ENCODE results near the gene MLPH.
A peak's percentile ranks its signal among the peaks of the same experiment; 100 is the strongest.

Gene MLPH

DNA sequence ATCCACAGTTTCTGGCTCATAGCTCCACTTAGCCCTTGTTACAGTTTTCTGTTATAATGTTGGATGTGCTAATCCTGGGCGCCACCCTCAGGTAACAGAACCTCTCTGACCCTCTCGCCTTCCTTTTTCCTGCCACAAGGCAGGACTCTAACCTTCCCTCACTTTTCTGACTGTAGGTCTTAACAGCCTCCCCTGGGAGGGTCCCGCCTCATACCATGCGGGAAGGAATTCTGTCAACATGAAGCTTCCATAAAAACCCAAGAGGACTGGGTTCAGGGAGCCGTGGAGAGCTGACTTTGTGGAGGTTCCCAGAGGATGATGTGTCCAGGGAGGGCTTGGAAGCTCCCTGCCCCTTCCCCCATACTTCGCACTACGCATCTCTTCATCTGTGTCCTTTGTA, 115.4 kb downstream of the MLPH start:
- Mint-ChIP-seq H3K4me1 (peaks cover 66% of the 10 kb centered on the region), H3K27me3 (ENCODE audit: low read depth, poor library complexity) (peaks cover 24% of the 10 kb centered on the region), H3K27ac (peak overlapping the region; percentile 76), H3K9me3 (peaks cover 18% of the 10 kb centered on the region), H3K36me3 (ENCODE audit: low read depth) (no peaks in the 10 kb centered on the region), H3K4me3 (no peak overlapping the region)
- no peak for DNase-seq
- TF ChIP-seq, protein P1, sequence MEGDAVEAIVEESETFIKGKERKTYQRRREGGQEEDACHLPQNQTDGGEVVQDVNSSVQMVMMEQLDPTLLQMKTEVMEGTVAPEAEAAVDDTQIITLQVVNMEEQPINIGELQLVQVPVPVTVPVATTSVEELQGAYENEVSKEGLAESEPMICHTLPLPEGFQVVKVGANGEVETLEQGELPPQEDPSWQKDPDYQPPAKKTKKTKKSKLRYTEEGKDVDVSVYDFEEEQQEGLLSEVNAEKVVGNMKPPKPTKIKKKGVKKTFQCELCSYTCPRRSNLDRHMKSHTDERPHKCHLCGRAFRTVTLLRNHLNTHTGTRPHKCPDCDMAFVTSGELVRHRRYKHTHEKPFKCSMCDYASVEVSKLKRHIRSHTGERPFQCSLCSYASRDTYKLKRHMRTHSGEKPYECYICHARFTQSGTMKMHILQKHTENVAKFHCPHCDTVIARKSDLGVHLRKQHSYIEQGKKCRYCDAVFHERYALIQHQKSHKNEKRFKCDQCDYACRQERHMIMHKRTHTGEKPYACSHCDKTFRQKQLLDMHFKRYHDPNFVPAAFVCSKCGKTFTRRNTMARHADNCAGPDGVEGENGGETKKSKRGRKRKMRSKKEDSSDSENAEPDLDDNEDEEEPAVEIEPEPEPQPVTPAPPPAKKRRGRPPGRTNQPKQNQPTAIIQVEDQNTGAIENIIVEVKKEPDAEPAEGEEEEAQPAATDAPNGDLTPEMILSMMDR (IDR thresholded peaks at IDR 0.05): no peak

DNA sequence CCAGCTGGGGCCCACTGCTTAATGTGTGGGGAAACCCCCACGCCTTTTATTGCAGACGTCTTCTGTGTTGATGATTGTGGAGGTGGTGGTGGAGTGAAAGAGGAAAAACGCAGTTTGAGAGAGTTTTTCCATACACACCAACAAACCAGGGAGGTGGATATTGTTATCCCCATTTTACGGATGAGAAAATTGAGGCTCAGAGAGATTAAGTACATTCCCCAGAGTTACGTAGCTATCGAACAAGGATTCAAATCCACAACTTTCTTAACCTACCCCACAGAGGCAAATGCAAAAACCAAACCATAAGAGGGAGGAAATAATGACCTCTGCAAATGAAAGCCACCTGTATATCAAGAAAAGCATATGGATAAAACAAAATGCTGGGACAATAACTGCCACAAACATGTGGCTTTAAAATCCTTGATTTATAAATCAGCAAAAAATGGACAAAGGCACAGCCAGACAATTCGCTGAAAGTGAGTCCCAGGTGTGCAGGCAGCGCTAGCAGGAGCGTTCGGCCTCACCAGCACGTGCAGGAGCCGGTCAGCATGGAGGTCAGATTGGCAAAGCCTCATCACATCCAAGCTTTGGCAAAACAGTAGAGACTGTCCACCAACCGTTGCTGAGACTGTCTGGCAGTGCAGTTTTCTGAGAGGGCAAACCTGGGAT, 116.1 kb downstream of the MLPH start:
- Mint-ChIP-seq H3K4me3 (no peak overlapping the region), H3K36me3 (ENCODE audit: low read depth) (no peaks in the 10 kb centered on the region), H3K27ac (peak overlapping the region; percentile 76), H3K9me3 (peaks cover 26% of the 10 kb centered on the region), H3K27me3 (ENCODE audit: low read depth, poor library complexity) (peaks cover 22% of the 10 kb centered on the region), H3K4me1 (peaks cover 59% of the 10 kb centered on the region)
- TF ChIP-seq, protein P1 (IDR thresholded peaks at IDR 0.05): no peak
- DNase-seq: no peak

DNA sequence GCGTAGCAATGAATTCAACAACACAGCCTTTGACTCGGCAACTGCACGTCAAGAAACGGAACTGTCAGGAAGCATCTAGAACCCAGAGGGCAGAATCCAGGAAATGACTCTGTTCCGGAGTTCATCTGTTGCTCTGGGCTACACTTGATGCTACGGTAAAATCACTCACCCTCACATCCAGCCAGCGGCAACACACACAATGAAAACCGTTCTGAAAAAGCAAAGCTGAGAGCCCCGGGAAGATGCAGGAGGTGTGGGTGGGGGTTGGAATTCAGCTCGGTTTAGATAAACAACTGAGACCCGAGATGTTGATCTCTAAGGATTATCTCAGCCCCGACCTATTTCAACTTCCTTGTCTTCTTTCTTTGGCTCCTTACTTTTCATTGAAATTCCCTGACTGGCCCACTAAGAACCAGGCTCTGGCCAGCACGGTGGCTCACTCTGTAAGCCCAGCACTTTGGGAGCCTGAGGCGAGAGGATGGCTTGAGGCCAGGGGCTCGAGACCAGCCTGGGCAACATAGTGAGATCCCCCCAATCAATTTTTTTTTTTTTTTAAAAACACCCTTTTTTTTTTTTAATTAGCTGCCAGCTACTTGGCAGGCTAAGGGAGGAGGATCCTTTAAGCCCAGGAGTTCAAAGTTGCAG, 116.8 kb downstream of the MLPH start:
- TF ChIP-seq, protein P1 (IDR thresholded peaks at IDR 0.05): no peak
- Mint-ChIP-seq H3K4me1 (peaks cover 55% of the 10 kb centered on the region), H3K9me3 (peaks cover 33% of the 10 kb centered on the region), H3K27me3 (ENCODE audit: low read depth, poor library complexity) (peaks cover 18% of the 10 kb centered on the region), H3K27ac (peak overlapping the region; percentile 76), H3K36me3 (ENCODE audit: low read depth) (no peaks in the 10 kb centered on the region), H3K4me3 (no peak overlapping the region)
- no peak for DNase-seq

DNA sequence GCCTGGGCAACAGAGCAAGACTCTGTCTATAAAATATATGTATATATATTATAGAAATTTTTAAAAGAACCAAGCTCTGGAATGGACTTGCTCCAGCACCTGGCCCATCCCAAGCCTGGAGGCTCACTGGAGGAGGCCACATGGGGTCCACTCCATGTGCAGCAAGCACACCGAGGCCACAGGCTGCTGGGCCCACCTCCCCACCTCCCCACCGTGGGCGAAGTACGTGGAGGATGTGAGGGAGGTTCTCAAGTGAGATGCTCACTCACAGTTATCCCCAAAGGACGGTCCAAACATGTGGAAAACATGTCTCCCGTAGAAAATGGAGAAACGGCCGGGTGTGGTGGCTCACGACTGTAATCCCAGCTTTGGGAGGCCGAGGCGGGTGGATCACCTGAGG, 117.3 kb downstream of the MLPH start:
- Mint-ChIP-seq H3K4me3 (no peak overlapping the region), H3K27ac (no peak overlapping the region), H3K4me1 (peaks cover 53% of the 10 kb centered on the region), H3K36me3 (ENCODE audit: low read depth) (no peaks in the 10 kb centered on the region), H3K27me3 (ENCODE audit: low read depth, poor library complexity) (peaks cover 21% of the 10 kb centered on the region), H3K9me3 (peaks cover 36% of the 10 kb centered on the region)
- TF ChIP-seq, protein P1 (IDR thresholded peaks at IDR 0.05): no peak
- DNase-seq: no peak
